ENCODE measurements around the gene PHF12. TPM values are rescaled to one million over a fixed set of nuclear protein-coding genes. Genes with fewer than 3 reads are reported as not detected.

The PHF12 gene
- total RNA-seq, 1 donor from 2014 or later = 50.3 TPM

DNA sequence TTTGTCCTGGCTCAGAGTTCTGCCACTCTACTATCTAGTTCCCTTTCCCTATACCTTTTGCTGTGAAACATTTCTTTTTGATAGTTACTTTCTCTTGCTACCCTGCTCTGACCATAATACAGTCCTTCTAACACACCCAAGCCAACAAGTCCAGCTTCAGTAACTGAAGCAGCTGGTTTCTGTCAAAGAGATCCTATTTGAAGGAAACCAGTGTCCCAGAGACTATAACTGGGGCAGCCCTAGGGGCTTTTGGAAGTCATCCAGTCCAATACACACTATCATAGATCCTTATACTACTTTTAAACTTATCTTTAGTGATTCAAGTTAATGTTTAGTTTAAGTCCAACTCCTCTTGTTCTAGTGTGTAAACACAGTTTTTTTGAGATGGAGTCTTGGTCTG, 31.1 kb downstream of the PHF12 start:
- no peak for DNase-seq (ENCODE audit: extremely low spot score, unreplicated experiment)
- TF ChIP-seq, protein P1, sequence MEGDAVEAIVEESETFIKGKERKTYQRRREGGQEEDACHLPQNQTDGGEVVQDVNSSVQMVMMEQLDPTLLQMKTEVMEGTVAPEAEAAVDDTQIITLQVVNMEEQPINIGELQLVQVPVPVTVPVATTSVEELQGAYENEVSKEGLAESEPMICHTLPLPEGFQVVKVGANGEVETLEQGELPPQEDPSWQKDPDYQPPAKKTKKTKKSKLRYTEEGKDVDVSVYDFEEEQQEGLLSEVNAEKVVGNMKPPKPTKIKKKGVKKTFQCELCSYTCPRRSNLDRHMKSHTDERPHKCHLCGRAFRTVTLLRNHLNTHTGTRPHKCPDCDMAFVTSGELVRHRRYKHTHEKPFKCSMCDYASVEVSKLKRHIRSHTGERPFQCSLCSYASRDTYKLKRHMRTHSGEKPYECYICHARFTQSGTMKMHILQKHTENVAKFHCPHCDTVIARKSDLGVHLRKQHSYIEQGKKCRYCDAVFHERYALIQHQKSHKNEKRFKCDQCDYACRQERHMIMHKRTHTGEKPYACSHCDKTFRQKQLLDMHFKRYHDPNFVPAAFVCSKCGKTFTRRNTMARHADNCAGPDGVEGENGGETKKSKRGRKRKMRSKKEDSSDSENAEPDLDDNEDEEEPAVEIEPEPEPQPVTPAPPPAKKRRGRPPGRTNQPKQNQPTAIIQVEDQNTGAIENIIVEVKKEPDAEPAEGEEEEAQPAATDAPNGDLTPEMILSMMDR (IDR thresholded peaks at IDR 0.05) = no peak
- no peak overlapping the region for H3K4me3 Mint-ChIP-seq (ENCODE audit: unreplicated experiment)
- H3K9me3 Mint-ChIP-seq (ENCODE audit: unreplicated experiment) = no peaks in the 10 kb centered on the region
- H3K27ac Mint-ChIP-seq (ENCODE audit: unreplicated experiment) = no peak overlapping the region
- H3K4me1 Mint-ChIP-seq (ENCODE audit: unreplicated experiment) = no peaks in the 10 kb centered on the region
- H3K36me3 Mint-ChIP-seq (ENCODE audit: unreplicated experiment) = peaks cover 46% of the 10 kb centered on the region
- no peaks in the 10 kb centered on the region for H3K27me3 Mint-ChIP-seq (ENCODE audit: unreplicated experiment)

GRCh38 chr17:28918295-28918694, 33.0 kb downstream of the PHF12 start:
- H3K27me3 Mint-ChIP-seq (ENCODE audit: unreplicated experiment) = no peaks in the 10 kb centered on the region
- TF ChIP-seq, protein P1 (IDR thresholded peaks at IDR 0.05) = no peak
- H3K9me3 Mint-ChIP-seq (ENCODE audit: unreplicated experiment) = no peaks in the 10 kb centered on the region
- H3K4me3 Mint-ChIP-seq (ENCODE audit: unreplicated experiment) = no peak overlapping the region
- H3K4me1 Mint-ChIP-seq (ENCODE audit: unreplicated experiment) = no peaks in the 10 kb centered on the region
- no peak for DNase-seq (ENCODE audit: extremely low spot score, unreplicated experiment)
- H3K27ac Mint-ChIP-seq (ENCODE audit: unreplicated experiment) = no peak overlapping the region
- peaks cover 50% of the 10 kb centered on the region for H3K36me3 Mint-ChIP-seq (ENCODE audit: unreplicated experiment)

DNA sequence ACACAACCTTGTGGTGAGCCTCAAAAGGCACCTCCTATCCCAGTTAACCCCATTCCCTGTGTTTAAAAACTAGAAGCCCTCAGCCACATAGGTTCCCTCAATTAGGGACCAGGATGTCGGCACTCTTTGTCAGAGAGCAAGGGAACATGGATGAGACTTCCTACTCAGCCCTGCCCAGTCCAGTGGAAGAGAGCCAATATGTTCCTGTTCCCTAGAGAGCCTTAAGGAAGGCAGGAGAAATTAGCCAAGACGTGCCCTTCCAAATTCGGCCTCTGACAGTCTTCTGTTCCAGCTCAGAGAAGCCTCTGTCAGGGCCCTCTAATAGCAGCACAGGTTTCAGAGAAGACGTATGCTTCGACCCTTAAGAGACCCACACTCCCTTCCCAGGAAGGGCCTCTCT, 33.9 kb downstream of the PHF12 start:
- TF ChIP-seq, protein P1 (IDR thresholded peaks at IDR 0.05) = no peak
- no peaks in the 10 kb centered on the region for H3K4me1 Mint-ChIP-seq (ENCODE audit: unreplicated experiment)
- H3K9me3 Mint-ChIP-seq (ENCODE audit: unreplicated experiment) = no peaks in the 10 kb centered on the region
- H3K4me3 Mint-ChIP-seq (ENCODE audit: unreplicated experiment) = no peak overlapping the region
- DNase-seq (ENCODE audit: extremely low spot score, unreplicated experiment) = no peak
- no peaks in the 10 kb centered on the region for H3K27me3 Mint-ChIP-seq (ENCODE audit: unreplicated experiment)
- peaks cover 54% of the 10 kb centered on the region for H3K36me3 Mint-ChIP-seq (ENCODE audit: unreplicated experiment)
- H3K27ac Mint-ChIP-seq (ENCODE audit: unreplicated experiment) = no peak overlapping the region

- H3K36me3 Mint-ChIP-seq (ENCODE audit: unreplicated experiment) = peaks cover 57% of the 10 kb centered on the region
- H3K4me3 Mint-ChIP-seq (ENCODE audit: unreplicated experiment) = no peak overlapping the region
- TF ChIP-seq, protein P1 (IDR thresholded peaks at IDR 0.05) = no peak
- H3K27me3 Mint-ChIP-seq (ENCODE audit: unreplicated experiment) = no peaks in the 10 kb centered on the region
- no peaks in the 10 kb centered on the region for H3K4me1 Mint-ChIP-seq (ENCODE audit: unreplicated experiment)
- no peak for DNase-seq (ENCODE audit: extremely low spot score, unreplicated experiment)
- H3K27ac Mint-ChIP-seq (ENCODE audit: unreplicated experiment) = no peak overlapping the region
- H3K9me3 Mint-ChIP-seq (ENCODE audit: unreplicated experiment) = no peaks in the 10 kb centered on the region
Observed at GRCh38 chr17:28917029-28917428, 34.3 kb downstream of the PHF12 start.

- no peak overlapping the region for H3K27ac Mint-ChIP-seq (ENCODE audit: unreplicated experiment)
- no peaks in the 10 kb centered on the region for H3K27me3 Mint-ChIP-seq (ENCODE audit: unreplicated experiment)
- H3K4me3 Mint-ChIP-seq (ENCODE audit: unreplicated experiment) = no peak overlapping the region
- TF ChIP-seq, protein P1 (IDR thresholded peaks at IDR 0.05) = peak; percentile 78
- no peaks in the 10 kb centered on the region for H3K4me1 Mint-ChIP-seq (ENCODE audit: unreplicated experiment)
- peaks cover 53% of the 10 kb centered on the region for H3K36me3 Mint-ChIP-seq (ENCODE audit: unreplicated experiment)
- no peaks in the 10 kb centered on the region for H3K9me3 Mint-ChIP-seq (ENCODE audit: unreplicated experiment)
- no peak for DNase-seq (ENCODE audit: extremely low spot score, unreplicated experiment)
Observed at GRCh38 chr17:28916302-28916934, 34.9 kb downstream of the PHF12 start.

Data from osteocyte (in vitro differentiated cells).